CD14-positive monocyte (primary cell): ENCODE results near the gene UBL3. TPM values are rescaled to one million over a fixed set of nuclear protein-coding genes. Genes with fewer than 3 reads are reported as not detected.

Experiments
- DNase-seq, 3 donors: peaks; one replicate each; pipeline ENCODE4 v3.0.0-alpha.2; 2011 to 2022
- H2AFZ ChIP-seq: 2 replicates; pipeline ENCODE4 v1.6.0; 2012; ENCODE audit warnings: mild to moderate bottlenecking, low read depth, low read length, inconsistent platforms; ENCODE audit not compliant: insufficient read depth, poor library complexity, severe bottlenecking
- H3K27ac ChIP-seq, 2 donors: 1 replicate in 1 of 2; 2 replicates in 1 of 2; pipeline ENCODE4 v1.5.1; 2012 to 2013; ENCODE audit warnings: low read length in 2 of 2, control low read depth in 1 of 2, inconsistent platforms in 1 of 2, low read depth in 1 of 2, mild to moderate bottlenecking in 1 of 2
- H3K27me3 ChIP-seq, 2 donors: one replicate each; pipeline versions ENCODE4 v1.6.0 to v1.6.1; 2011 to 2013; ENCODE audit warnings: low read length in 2 of 2; ENCODE audit not compliant: control insufficient read depth in 2 of 2, insufficient read depth in 2 of 2
- H3K36me3 ChIP-seq, 2 donors: replicated peaks in 1 of 2; 1 replicate in 1 of 2; 2 replicates in 1 of 2; pipeline versions ENCODE4 v1.5.1 to v1.6.1; 2012 to 2013; ENCODE audit warnings: low read length in 2 of 2, control low read depth in 1 of 2, inconsistent platforms in 1 of 2, mild to moderate bottlenecking in 1 of 2; ENCODE audit not compliant: insufficient read depth in 2 of 2, control insufficient read depth in 1 of 2
- H3K4me1 ChIP-seq, 2 donors: 1 replicate in 1 of 2; 2 replicates in 1 of 2; pipeline versions ENCODE4 v1.5.1 to v1.6.1; 2012 to 2013; ENCODE audit warnings: low read length in 2 of 2, control low read depth in 1 of 2, inconsistent platforms in 1 of 2, mild to moderate bottlenecking in 1 of 2, moderate library complexity in 1 of 2; ENCODE audit not compliant: insufficient read depth in 2 of 2, control insufficient read depth in 1 of 2
- H3K4me2 ChIP-seq: replicated peaks from 2 replicates; pipeline ENCODE3; 2012; ENCODE audit warnings: low read length, moderate library complexity, mild to moderate bottlenecking; ENCODE audit not compliant: poor library complexity, severe bottlenecking; ENCODE audit errors: extremely low read depth
- H3K4me3 ChIP-seq, 3 experiments: fragments of 200-600 bp in 1 of 3; sonication (generic) in 1 of 3; replicated peaks in 1 of 3; 1 replicate in 2 of 3; 2 replicates in 1 of 3; pipeline ENCODE4 v1.5.1; 2011 to 2013; ENCODE audit warnings: low read length in 3 of 3, mild to moderate bottlenecking in 3 of 3, control low read depth in 2 of 3, low read depth in 2 of 3, inconsistent platforms in 1 of 3, moderate library complexity in 1 of 3
- H3K79me2 ChIP-seq: 2 replicates; pipeline ENCODE4 v1.6.0; 2012; ENCODE audit warnings: mild to moderate bottlenecking, control low read depth, inconsistent platforms, low read length, moderate library complexity; ENCODE audit not compliant: insufficient read depth
- H3K9ac ChIP-seq: 2 replicates; pipeline ENCODE4 v1.6.0; 2017; ENCODE audit warnings: low read length, mild to moderate bottlenecking; ENCODE audit not compliant: insufficient read depth, poor library complexity, severe bottlenecking
- H3K9me3 ChIP-seq, 2 donors: replicated peaks in 1 of 2; 1 replicate in 1 of 2; 2 replicates in 1 of 2; pipeline versions ENCODE4 v1.5.1 to v1.6.1; 2012 to 2013; ENCODE audit warnings: low read length in 2 of 2, control low read depth in 1 of 2; ENCODE audit not compliant: control insufficient read depth in 1 of 2, insufficient read depth in 1 of 2
- H4K20me1 ChIP-seq: 2 replicates; pipeline ENCODE4 v1.6.0; 2012; ENCODE audit warnings: mild to moderate bottlenecking, low read length, control low read depth, moderate library complexity; ENCODE audit not compliant: insufficient read depth
- H3K27ac Mint-ChIP-seq, 7 donors: one replicate each; pipeline ENCODE4 v1.8.0; 2020; ENCODE audit warnings: mild to moderate bottlenecking in 7 of 7, mixed read lengths in 7 of 7, moderate library complexity in 6 of 7, inconsistent platforms in 2 of 7
- H3K27me3 Mint-ChIP-seq, 3 donors: one replicate each; pipeline ENCODE4 v1.8.0; 2021 to 2022; ENCODE audit warnings: low read depth in 3 of 3, mild to moderate bottlenecking in 3 of 3, mixed read lengths in 3 of 3, moderate library complexity in 3 of 3, inconsistent platforms in 1 of 3
- H3K36me3 Mint-ChIP-seq, 2 donors: one replicate each; pipeline ENCODE4 v1.8.0; 2020; ENCODE audit warnings: mixed read lengths in 2 of 2, inconsistent platforms in 1 of 2, mild to moderate bottlenecking in 1 of 2
- H3K4me1 Mint-ChIP-seq: one replicate; pipeline ENCODE4 v1.8.0; 2020; ENCODE audit warnings: mild to moderate bottlenecking, mixed read lengths
- H3K4me3 Mint-ChIP-seq, 2 donors: one replicate each; pipeline ENCODE4 v1.8.0; 2020; ENCODE audit warnings: mild to moderate bottlenecking in 2 of 2, mixed read lengths in 2 of 2, moderate library complexity in 1 of 2
- H3K9me3 Mint-ChIP-seq, 7 donors: one replicate each; pipeline ENCODE4 v1.8.0; 2020 to 2022; ENCODE audit warnings: mixed read lengths in 7 of 7, mild to moderate bottlenecking in 6 of 7, moderate library complexity in 6 of 7, inconsistent platforms in 2 of 7
- WGBS: methylation state at CpG from one replicate; pipeline ENCODE4 v1.1.5; 2013; ENCODE audit warnings: missing lambda C conversion rate; ENCODE audit not compliant: insufficient coverage; 5-methylcytosine and 5-hydroxymethylcytosine counted together
- intact Hi-C, 2 donors: fragments of 100-400 bp; cut with micrococcal nuclease; formaldehyde crosslinking; loops; one replicate each; pipeline versions ENCODE4 v1.15.0 to v1.15.1; 2023
- polyA plus RNA-seq, 3 donors: library from polyadenylated mRNA; depleted of rRNA in 1 of 3; unstranded in 2 of 3; stranded (reverse) in 1 of 3; fragments of 300-500 nt in 2 of 3; fragments of >200 nt in 1 of 3; fragmentation: Illumina TruSeq in 2 of 3; gene quantifications; 1 replicate in 2 of 3; 2 replicates in 1 of 3; pipeline ENCODE4 v1.2.3, GENCODE V29; 2012 to 2021
- TF ChIP-seq, protein P1 (sequence below): fragments of 200-600 bp; IDR thresholded peaks from one replicate; pipeline ENCODE4 v1.8.0; 2022; ENCODE audit warnings: antibody characterized with exemption, mild to moderate bottlenecking

UBL3 gene
- polyA plus RNA-seq, 3 donors, result 13.0 to 32.3 (median 28.2) TPM

- H3K27me3 ChIP-seq, result peaks cover 0 to 5% of the 10 kb centered on the region in 2 donors
- Mint-ChIP-seq H3K36me3 (no peaks in the 10 kb centered on the region), H3K9me3 (no peaks in the 10 kb centered on the region), H3K27ac (peak overlapping the region in 1 of 7 donors; percentile 5), H3K4me3 (no peak overlapping the region), H3K4me1 (no peaks in the 10 kb centered on the region), H3K27me3 (peaks cover 9 to 12% (median 11%) of the 10 kb centered on the region in 3 donors)
- H3K79me2 ChIP-seq, result no peaks in the 10 kb centered on the region
- TF ChIP-seq, protein P1, sequence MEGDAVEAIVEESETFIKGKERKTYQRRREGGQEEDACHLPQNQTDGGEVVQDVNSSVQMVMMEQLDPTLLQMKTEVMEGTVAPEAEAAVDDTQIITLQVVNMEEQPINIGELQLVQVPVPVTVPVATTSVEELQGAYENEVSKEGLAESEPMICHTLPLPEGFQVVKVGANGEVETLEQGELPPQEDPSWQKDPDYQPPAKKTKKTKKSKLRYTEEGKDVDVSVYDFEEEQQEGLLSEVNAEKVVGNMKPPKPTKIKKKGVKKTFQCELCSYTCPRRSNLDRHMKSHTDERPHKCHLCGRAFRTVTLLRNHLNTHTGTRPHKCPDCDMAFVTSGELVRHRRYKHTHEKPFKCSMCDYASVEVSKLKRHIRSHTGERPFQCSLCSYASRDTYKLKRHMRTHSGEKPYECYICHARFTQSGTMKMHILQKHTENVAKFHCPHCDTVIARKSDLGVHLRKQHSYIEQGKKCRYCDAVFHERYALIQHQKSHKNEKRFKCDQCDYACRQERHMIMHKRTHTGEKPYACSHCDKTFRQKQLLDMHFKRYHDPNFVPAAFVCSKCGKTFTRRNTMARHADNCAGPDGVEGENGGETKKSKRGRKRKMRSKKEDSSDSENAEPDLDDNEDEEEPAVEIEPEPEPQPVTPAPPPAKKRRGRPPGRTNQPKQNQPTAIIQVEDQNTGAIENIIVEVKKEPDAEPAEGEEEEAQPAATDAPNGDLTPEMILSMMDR, result no peak
- intact Hi-C loops, result loop anchor here in 1 of 2 donors (10.0 kb wide), 1 partner anchor 145 kb away; no protein-coding TSS in a partner anchor
- no peak overlapping the region for H3K27ac ChIP-seq
- no peaks in the 10 kb centered on the region for H3K36me3 ChIP-seq
- H3K9me3 ChIP-seq, result no peaks in the 10 kb centered on the region
- H3K4me2 ChIP-seq, result no peak overlapping the region
- WGBS, result 84% methylated on average over 5 of the region's 6 CpGs
- no peak for DNase-seq
- H3K4me3 ChIP-seq, result no peak overlapping the region
- no peaks in the 10 kb centered on the region for H4K20me1 ChIP-seq
- no peak overlapping the region for H2AFZ ChIP-seq
- no peak overlapping the region for H3K9ac ChIP-seq
- no peaks in the 10 kb centered on the region for H3K4me1 ChIP-seq
Measured at GRCh38 chr13:29749401-29750182, 100.8 kb downstream of the UBL3 start.

- H3K4me2 ChIP-seq, result no peak overlapping the region
- TF ChIP-seq, protein P1, result no peak
Measured at GRCh38 chr13:29748097-29748496, 102.3 kb downstream of the UBL3 start.

More at GRCh38 chr13:29748097-29748496, 102.3 kb downstream of the UBL3 start:
- Histone ChIP-seq H3K4me1 (no peaks in the 10 kb centered on the region), H3K4me3 (no peak overlapping the region), H3K9ac (no peak overlapping the region), H3K9me3 (no peaks in the 10 kb centered on the region), H3K27me3 (peaks cover 0 to 3% of the 10 kb centered on the region in 2 donors), H3K36me3 (no peaks in the 10 kb centered on the region), H3K27ac (no peak overlapping the region), H3K79me2 (no peaks in the 10 kb centered on the region), H4K20me1 (no peaks in the 10 kb centered on the region), H2AFZ (no peak overlapping the region)
- no peaks in the 10 kb centered on the region for H3K9me3 Mint-ChIP-seq
- no peak for DNase-seq
- H3K4me1 Mint-ChIP-seq, result no peaks in the 10 kb centered on the region
- intact Hi-C loops, result no loop called here
- H3K27me3 Mint-ChIP-seq, result peaks cover 9 to 12% (median 9%) of the 10 kb centered on the region in 3 donors
- H3K4me3 Mint-ChIP-seq, result no peak overlapping the region
- WGBS, result 100% methylated on average over 1 of the region's 3 CpGs
- H3K27ac Mint-ChIP-seq, result no peak overlapping the region
- H3K36me3 Mint-ChIP-seq, result no peaks in the 10 kb centered on the region
